Aorta (tissue), 5 donors: ENCODE results near the gene MPP2. TPM values are rescaled to one million over a fixed set of nuclear protein-coding genes. Genes with fewer than 3 reads are reported as not detected.

Experiments
- ATAC-seq: fragments of 200-7000 bp; cut with Tn5 transposase; one replicate; pipeline ENCODE4 v1.9.1; 2022; ENCODE audit warnings: moderate library complexity; ENCODE audit not compliant: low FRiP score
- DNase-seq, 2 donors: peaks; one replicate each; pipeline ENCODE4 v3.0.0-alpha.2; 2020
- H3K27ac ChIP-seq, 2 donors: one replicate each; pipeline ENCODE4 v1.5.1; 2013; ENCODE audit warnings: low read length in 2 of 2, mild to moderate bottlenecking in 2 of 2, moderate library complexity in 2 of 2, control low read depth in 1 of 2, inconsistent platforms in 1 of 2, low read depth in 1 of 2
- H3K27me3 ChIP-seq, 2 donors: one replicate each; pipeline ENCODE4 v1.6.1; 2013; ENCODE audit warnings: control low read depth in 1 of 2, low read length in 1 of 2, mild to moderate bottlenecking in 1 of 2, moderate library complexity in 1 of 2; ENCODE audit not compliant: insufficient read depth in 2 of 2, control insufficient read depth in 1 of 2
- H3K36me3 ChIP-seq, 2 donors: one replicate each; pipeline ENCODE4 v1.6.1; 2013; ENCODE audit warnings: control low read depth in 1 of 2, low read length in 1 of 2, mild to moderate bottlenecking in 1 of 2; ENCODE audit not compliant: insufficient read depth in 2 of 2, control insufficient read depth in 1 of 2
- H3K4me1 ChIP-seq, 2 donors: one replicate each; pipeline ENCODE4 v1.6.1; 2013; ENCODE audit warnings: low read length in 2 of 2, control low read depth in 1 of 2, mild to moderate bottlenecking in 1 of 2, moderate library complexity in 1 of 2; ENCODE audit not compliant: insufficient read depth in 2 of 2, control insufficient read depth in 1 of 2
- H3K4me3 ChIP-seq, 2 donors: one replicate each; pipeline ENCODE4 v1.5.1; 2013; ENCODE audit warnings: low read length in 2 of 2, control low read depth in 1 of 2, mild to moderate bottlenecking in 1 of 2
- H3K9me3 ChIP-seq: one replicate; pipeline ENCODE4 v1.6.1; 2013; ENCODE audit warnings: mild to moderate bottlenecking, low read length; ENCODE audit not compliant: control insufficient read depth
- WGBS, 2 donors: extraction: QIAGEN DNeasy Blood & Tissue Kit; methylation state at CpG; one replicate each; pipeline ENCODE4 v1.1.7; 2013; 5-methylcytosine and 5-hydroxymethylcytosine counted together
- intact Hi-C, 2 donors: fragments of 100-400 bp; cut with DNase I; formaldehyde crosslinking; loops; one replicate each; pipeline versions ENCODE4 v1.14.2 to v1.15.0; 2022
- polyA plus RNA-seq, 2 donors: library from polyadenylated mRNA; stranded (reverse); fragments of 200-250 nt; gene quantifications; one replicate each; pipeline ENCODE4 v1.2.3, GENCODE V29; 2013
- total RNA-seq, 2 donors: library from RNA; stranded (reverse); fragmentation: NEBNext Ultra II Directional; extraction: Animal tissue kit (Norgen Biotek cat#: 25700); gene quantifications; one replicate each; pipeline ENCODE4 v1.2.1, GENCODE V29; 2021
- donor health status: healthy with polysubstance abuse.
- donor health status: Bipolar disorder and iron deficiency.
- donor health status: DM: no; HTN: no; CAD: no.
- donor health status: DM: no; HTN: no; CAD: no.
- donor health status: DM: yes; HTN: yes; CAD: no.

Gene MPP2
- total and polyA plus RNA-seq, 4 donors, result 1.4 to 14.2 (median 8.5) TPM

- H3K27me3 ChIP-seq, result no peaks in the 10 kb centered on the region
These were observed 52.3 kb downstream of the MPP2 start for GRCh38 chr17:43855061-43855460.

GRCh38 chr17:43854498-43854897 is 52.8 kb downstream of the MPP2 start:
- Histone ChIP-seq H3K36me3 (no peaks in the 10 kb centered on the region), H3K4me3 (no peak overlapping the region), H3K9me3 (no peaks in the 10 kb centered on the region), H3K27me3 (no peaks in the 10 kb centered on the region), H3K4me1 (no peaks in the 10 kb centered on the region), H3K27ac (no peak overlapping the region)
- peak in 1 of 2 donors; percentile 42 for DNase-seq
- ATAC-seq, result no peak
- intact Hi-C loops, result no loop called here
- WGBS, 2 donors, result 80 to 83% methylated on average over 8 of the region's 8 CpGs

More at GRCh38 chr17:43855061-43855460, 52.3 kb downstream of the MPP2 start:
- DNase-seq (peak in 1 of 2 donors; percentile 33), ATAC-seq (no peak)
- H3K27ac ChIP-seq, result no peak overlapping the region
- no peak overlapping the region for H3K4me3 ChIP-seq
- H3K9me3 ChIP-seq, result no peaks in the 10 kb centered on the region
- intact Hi-C loops, result no loop called here
- H3K36me3 ChIP-seq, result no peaks in the 10 kb centered on the region
- WGBS, 2 donors, result 87 to 91% methylated on average over 9 of the region's 9 CpGs
- peaks cover 0 to 1% of the 10 kb centered on the region in 2 donors for H3K4me1 ChIP-seq

- H3K27me3 ChIP-seq, result no peaks in the 10 kb centered on the region
- WGBS, 2 donors, result 89 to 91% methylated on average over 7 of the region's 7 CpGs
- intact Hi-C loops, result no loop called here
- no peaks in the 10 kb centered on the region for H3K9me3 ChIP-seq
- no peaks in the 10 kb centered on the region for H3K36me3 ChIP-seq
- H3K27ac ChIP-seq, result no peak overlapping the region
- ATAC-seq (no peak), DNase-seq (peak in 1 of 2 donors; percentile 51)
- no peak overlapping the region for H3K4me3 ChIP-seq
- H3K4me1 ChIP-seq, result no peaks in the 10 kb centered on the region
These were observed 53.8 kb downstream of the MPP2 start for GRCh38 chr17:43853546-43853945.

- Histone ChIP-seq H3K4me1 (no peaks in the 10 kb centered on the region), H3K9me3 (no peaks in the 10 kb centered on the region), H3K36me3 (no peaks in the 10 kb centered on the region), H3K4me3 (no peak overlapping the region), H3K27ac (no peak overlapping the region), H3K27me3 (no peaks in the 10 kb centered on the region)
- peak in 1 of 2 donors; percentile 35 for DNase-seq
- WGBS, 2 donors, result 96 to 98% methylated on average over 6 to 8 of the region's 8 CpGs
- ATAC-seq, result no peak
- intact Hi-C loops, result no loop called here
These were observed 54.8 kb downstream of the MPP2 start for GRCh38 chr17:43852571-43852970.

GRCh38 chr17:43849116-43849515 is 58.2 kb downstream of the MPP2 start:
- H3K4me3 ChIP-seq, result no peak overlapping the region
- H3K9me3 ChIP-seq, result no peaks in the 10 kb centered on the region
- DNase-seq (peak in 1 of 2 donors; percentile 49), ATAC-seq (no peak)
- intact Hi-C loops, result loop anchor here in 1 of 2 donors (5.0 to 10.0 kb wide), 2 partner anchors 72 to 154 kb away; partner anchors contain the start of gene DUSP3
- no peaks in the 10 kb centered on the region for H3K4me1 ChIP-seq
- 94 to 95% methylated on average over 8 of the region's 8 CpGs for WGBS, 2 donors
- H3K36me3 ChIP-seq, result no peaks in the 10 kb centered on the region
- no peak overlapping the region for H3K27ac ChIP-seq
- H3K27me3 ChIP-seq, result no peaks in the 10 kb centered on the region

GRCh38 chr17:43848601-43849000 is 58.7 kb downstream of the MPP2 start:
- no peaks in the 10 kb centered on the region for H3K9me3 ChIP-seq
- intact Hi-C loops, result loop anchor here in 1 of 2 donors (5.0 to 10.0 kb wide), 2 partner anchors 71 to 154 kb away; partner anchors contain the start of gene DUSP3
- H3K36me3 ChIP-seq, result no peaks in the 10 kb centered on the region
- DNase-seq (peak in 1 of 2 donors; percentile 39), ATAC-seq (no peak)
- no peak overlapping the region for H3K27ac ChIP-seq
- no peaks in the 10 kb centered on the region for H3K4me1 ChIP-seq
- H3K4me3 ChIP-seq, result no peak overlapping the region
- 95 to 96% methylated on average over 10 of the region's 10 CpGs for WGBS, 2 donors
- H3K27me3 ChIP-seq, result no peaks in the 10 kb centered on the region

- WGBS, 2 donors, result 51% methylated on average over 17 of the region's 17 CpGs
- ATAC-seq (no peak), DNase-seq (peak in 1 of 2 donors; percentile 69)
- H3K27me3 ChIP-seq, result no peaks in the 10 kb centered on the region
- H3K4me1 ChIP-seq, result no peaks in the 10 kb centered on the region
- no peak within 1 kb of the TSS for H3K4me3 ChIP-seq
- H3K9me3 ChIP-seq, result no peaks in the 10 kb centered on the region
- intact Hi-C loops, result loop anchor here in 1 of 2 donors (5.0 to 10.0 kb wide), 2 partner anchors 70 to 152 kb away; partner anchors contain the start of gene DUSP3
- no peaks in the 10 kb centered on the region for H3K36me3 ChIP-seq
- no peak within 1 kb of the TSS for H3K27ac ChIP-seq
These were observed 60.4 kb downstream of the MPP2 start, which contains the start of gene CD300LG for GRCh38 chr17:43846963-43847371. Gene CD300LG (plus strand): TSS chr17:43847176. CDS start chr17:43847217, 41 bp downstream.

- WGBS, 2 donors, result 10 to 14% methylated on average over 13 of the region's 13 CpGs
- Histone ChIP-seq H3K9me3 (no peaks in the 10 kb centered on the region), H3K36me3 (no peaks in the 10 kb centered on the region), H3K4me3 (no peak overlapping the region), H3K27ac (no peak overlapping the region), H3K27me3 (no peaks in the 10 kb centered on the region), H3K4me1 (no peaks in the 10 kb centered on the region)
- DNase-seq (peak; percentile 90 to 95), ATAC-seq (peak; percentile 97)
- intact Hi-C loops, result loop anchor here in 1 of 2 donors (5.0 to 10.0 kb wide), 2 partner anchors 69 to 151 kb away; partner anchors contain the start of gene DUSP3
These were observed 61.1 kb downstream of the MPP2 start for GRCh38 chr17:43846221-43846712.

GRCh38 chr17:43845766-43846165 is 61.6 kb downstream of the MPP2 start:
- WGBS, 2 donors, result 56% methylated on average over 4 of the region's 4 CpGs
- Histone ChIP-seq H3K4me3 (no peak overlapping the region), H3K27ac (no peak overlapping the region), H3K27me3 (no peaks in the 10 kb centered on the region), H3K36me3 (no peaks in the 10 kb centered on the region), H3K9me3 (no peaks in the 10 kb centered on the region), H3K4me1 (no peaks in the 10 kb centered on the region)
- peak in 1 of 2 donors; percentile 5 for DNase-seq
- ATAC-seq, result no peak
- intact Hi-C loops, result loop anchor here in 1 of 2 donors (5.0 to 10.0 kb wide), 2 partner anchors 68 to 151 kb away; partner anchors contain the start of gene DUSP3
